Astrocyte of the spinal cord (primary cell): ENCODE results near the gene RBPJL.

Experiments used
- DNase-seq: peaks from one replicate; pipeline ENCODE4 v3.0.0; 2011; ENCODE audit warnings: low read depth, low spot score
- H3K4me3 ChIP-seq: 2 replicates; pipeline ENCODE4 v1.5.1; 2011; ENCODE audit warnings: low read depth, mild to moderate bottlenecking, low read length, moderate library complexity
- in situ Hi-C: cut with HindIII; loops from 2 replicates; pipeline ENCODE4 v1.10.0; 2017; ENCODE audit warnings: low sequenced_read_pairs
- TF ChIP-seq, protein P1 (sequence below): IDR thresholded peaks from 2 replicates; pipeline ENCODE4 v1.5.1; 2012; ENCODE audit warnings: low read depth, mild to moderate bottlenecking, low read length, inconsistent platforms

RBPJL gene

DNA sequence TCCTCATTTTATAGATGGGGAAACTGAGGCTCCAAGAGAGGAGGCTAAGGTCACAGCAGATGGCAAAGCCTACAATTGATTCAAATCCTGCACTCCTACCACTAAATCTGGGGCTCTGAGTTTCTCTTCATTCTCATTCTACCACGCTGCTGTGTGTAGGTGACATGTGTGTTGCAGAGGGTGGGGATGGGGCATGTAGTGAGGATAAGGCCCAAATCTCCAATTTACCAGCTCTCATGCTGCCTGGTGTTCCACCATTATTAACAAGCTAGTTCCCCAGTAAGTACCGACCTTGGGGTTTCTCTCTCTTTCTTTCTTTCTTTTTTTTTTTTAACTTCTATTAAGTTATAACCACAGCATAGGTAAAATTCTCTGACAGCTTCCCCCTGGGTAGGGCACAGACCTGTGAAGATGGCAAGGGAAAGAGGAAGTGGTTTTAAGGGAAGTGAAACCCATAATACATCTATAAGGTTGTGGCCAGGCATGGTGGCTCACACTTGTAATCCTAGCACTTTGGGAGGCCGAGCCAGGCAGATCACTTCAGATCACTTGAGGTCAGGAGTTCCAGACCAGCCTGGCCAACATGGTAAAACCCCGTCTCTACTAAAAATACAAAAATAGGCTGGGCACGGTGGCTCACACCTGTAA, 14.4 kb downstream of the RBPJL start:
- DNase-seq, result no peak
- TF ChIP-seq, protein P1, sequence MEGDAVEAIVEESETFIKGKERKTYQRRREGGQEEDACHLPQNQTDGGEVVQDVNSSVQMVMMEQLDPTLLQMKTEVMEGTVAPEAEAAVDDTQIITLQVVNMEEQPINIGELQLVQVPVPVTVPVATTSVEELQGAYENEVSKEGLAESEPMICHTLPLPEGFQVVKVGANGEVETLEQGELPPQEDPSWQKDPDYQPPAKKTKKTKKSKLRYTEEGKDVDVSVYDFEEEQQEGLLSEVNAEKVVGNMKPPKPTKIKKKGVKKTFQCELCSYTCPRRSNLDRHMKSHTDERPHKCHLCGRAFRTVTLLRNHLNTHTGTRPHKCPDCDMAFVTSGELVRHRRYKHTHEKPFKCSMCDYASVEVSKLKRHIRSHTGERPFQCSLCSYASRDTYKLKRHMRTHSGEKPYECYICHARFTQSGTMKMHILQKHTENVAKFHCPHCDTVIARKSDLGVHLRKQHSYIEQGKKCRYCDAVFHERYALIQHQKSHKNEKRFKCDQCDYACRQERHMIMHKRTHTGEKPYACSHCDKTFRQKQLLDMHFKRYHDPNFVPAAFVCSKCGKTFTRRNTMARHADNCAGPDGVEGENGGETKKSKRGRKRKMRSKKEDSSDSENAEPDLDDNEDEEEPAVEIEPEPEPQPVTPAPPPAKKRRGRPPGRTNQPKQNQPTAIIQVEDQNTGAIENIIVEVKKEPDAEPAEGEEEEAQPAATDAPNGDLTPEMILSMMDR, result no peak
- H3K4me3 ChIP-seq, result no peak overlapping the region
- in situ Hi-C loops, result no loop called here

DNA sequence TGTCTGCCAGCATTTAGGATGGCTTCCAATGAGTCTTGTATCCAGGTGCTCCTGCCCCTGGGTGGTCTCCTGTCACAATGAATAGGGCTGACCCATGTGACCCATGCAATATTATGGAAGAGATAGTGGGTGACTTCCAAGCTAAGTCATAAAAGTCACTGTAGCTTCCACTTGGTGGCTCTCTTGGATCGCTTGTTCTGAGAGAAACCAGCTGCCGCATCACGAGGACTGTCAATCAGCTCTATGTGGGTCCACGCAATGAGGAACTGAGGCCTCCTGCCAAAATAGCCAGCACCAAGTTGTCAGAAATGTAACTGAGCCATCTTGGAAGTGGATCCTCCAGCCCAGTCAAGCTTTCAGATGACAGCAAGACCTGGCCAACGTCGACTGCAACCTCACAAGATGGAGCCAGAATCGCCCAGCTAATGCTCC, 16.3 kb downstream of the RBPJL start:
- in situ Hi-C loops, result no loop called here
- TF ChIP-seq, protein P1, result peak; percentile 18
- no peak overlapping the region for H3K4me3 ChIP-seq
- no peak for DNase-seq

DNA sequence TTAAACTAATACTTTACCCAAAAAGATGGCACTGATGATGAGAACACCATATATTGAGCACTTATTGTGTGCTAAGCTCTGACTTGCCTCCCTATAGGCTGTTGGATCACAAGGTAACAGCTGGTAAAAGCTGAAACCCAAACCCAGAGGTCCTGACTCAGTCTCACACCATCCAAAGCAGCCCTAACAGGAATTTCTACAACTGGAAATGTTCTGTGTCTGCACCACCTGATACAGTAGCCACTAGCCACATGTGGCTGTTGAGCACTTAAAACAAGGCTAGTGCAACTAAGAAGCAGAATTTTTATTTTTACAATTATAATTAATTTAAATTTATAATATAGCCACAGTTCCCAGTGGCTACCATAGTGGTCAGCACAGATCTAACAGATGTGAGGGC, 17.1 kb downstream of the RBPJL start:
- no peak for DNase-seq
- in situ Hi-C loops, result no loop called here
- no peak overlapping the region for H3K4me3 ChIP-seq
- TF ChIP-seq, protein P1, result no peak

DNA sequence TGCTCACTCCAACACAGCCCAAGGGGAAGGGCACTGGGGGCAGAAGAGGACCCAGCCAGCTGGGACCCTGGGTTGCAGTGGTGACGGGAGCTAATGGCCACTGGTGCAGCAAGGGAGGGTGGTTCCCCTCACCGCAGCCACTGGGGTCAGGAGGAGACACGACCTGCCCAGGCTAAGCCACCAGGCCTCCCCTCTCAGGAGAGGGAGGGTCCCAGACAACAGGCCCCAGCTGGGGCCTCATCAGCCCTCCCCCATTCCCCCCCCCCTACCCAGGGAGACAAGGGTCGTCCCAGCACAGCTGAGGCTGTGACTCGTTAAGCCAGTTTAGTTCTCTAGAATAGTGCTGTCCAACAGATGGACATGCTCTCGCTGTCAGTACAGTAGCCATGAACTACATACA, 18.7 kb downstream of the RBPJL start:
- DNase-seq, result no peak
- no peak overlapping the region for H3K4me3 ChIP-seq
- TF ChIP-seq, protein P1, result no peak
- in situ Hi-C loops, result no loop called here

DNA sequence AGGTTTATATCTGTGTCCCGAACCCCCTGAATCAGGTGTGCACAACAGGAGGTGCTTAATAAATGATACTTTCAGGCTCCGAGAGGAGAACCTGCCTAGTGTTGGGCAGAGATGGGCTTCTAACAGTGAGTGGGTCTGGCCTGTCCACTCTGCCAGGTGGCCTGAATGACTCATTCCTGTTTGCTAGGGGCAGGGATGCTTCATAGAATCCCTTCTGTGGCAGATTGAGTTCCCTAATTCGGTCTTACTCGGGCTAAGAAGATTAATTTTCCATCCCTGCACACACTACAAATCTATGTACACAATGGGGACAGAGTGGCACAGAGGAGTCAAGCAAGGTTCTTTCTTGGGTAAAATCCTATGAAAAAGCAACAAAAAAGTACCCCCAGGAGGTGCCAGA, 21.8 kb downstream of the RBPJL start:
- in situ Hi-C loops, result no loop called here
- TF ChIP-seq, protein P1, result no peak
- DNase-seq, result no peak
- H3K4me3 ChIP-seq, result no peak overlapping the region

DNA sequence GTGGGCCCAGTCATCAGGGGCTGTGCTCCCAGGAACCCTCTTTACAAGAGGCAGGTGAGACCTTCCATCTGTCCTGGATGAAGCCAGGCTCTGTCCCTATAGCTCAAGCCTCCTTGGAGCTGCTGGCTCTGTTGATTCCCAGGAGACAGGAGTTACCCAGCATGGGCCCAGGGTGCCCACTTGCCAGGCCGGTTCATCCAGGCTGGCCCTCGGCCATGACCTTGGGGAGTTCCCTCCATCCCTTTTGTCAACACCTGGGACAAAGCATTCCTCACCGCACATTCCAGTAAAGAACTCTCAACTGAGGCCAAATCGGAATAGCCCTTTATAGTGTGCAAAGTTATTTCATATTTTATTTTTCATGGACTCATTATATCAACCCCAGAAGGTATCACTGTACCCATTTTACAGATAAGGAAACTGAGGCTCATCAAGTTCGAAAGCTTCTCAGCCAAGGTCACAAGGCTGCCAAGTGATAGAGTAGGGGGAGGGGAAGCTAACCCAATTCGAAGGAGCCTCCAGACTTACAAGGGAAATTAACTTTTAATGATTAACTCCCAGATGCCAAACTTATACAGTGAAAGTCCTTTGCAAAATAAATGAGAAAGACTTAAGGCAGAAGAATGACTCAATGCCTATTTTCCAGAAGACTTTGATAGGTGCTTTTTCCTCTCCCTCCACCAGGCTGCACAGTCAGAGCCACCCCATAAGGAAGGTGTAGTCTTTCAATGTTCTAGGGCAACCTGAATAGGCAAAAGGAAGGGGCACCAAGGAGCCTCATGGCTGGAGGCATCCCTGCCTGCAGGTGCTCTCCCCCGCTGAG, 23.1 kb downstream of the RBPJL start:
- no peak for DNase-seq
- no peak overlapping the region for H3K4me3 ChIP-seq
- TF ChIP-seq, protein P1, result no peak
- in situ Hi-C loops, result no loop called here
